ENCODE measurements around the gene ZNF362.

Gene ZNF362

GRCh38 chr1:33330906-33331305, 74.6 kb downstream of the ZNF362 start:
- no peak for DNase-seq

DNA sequence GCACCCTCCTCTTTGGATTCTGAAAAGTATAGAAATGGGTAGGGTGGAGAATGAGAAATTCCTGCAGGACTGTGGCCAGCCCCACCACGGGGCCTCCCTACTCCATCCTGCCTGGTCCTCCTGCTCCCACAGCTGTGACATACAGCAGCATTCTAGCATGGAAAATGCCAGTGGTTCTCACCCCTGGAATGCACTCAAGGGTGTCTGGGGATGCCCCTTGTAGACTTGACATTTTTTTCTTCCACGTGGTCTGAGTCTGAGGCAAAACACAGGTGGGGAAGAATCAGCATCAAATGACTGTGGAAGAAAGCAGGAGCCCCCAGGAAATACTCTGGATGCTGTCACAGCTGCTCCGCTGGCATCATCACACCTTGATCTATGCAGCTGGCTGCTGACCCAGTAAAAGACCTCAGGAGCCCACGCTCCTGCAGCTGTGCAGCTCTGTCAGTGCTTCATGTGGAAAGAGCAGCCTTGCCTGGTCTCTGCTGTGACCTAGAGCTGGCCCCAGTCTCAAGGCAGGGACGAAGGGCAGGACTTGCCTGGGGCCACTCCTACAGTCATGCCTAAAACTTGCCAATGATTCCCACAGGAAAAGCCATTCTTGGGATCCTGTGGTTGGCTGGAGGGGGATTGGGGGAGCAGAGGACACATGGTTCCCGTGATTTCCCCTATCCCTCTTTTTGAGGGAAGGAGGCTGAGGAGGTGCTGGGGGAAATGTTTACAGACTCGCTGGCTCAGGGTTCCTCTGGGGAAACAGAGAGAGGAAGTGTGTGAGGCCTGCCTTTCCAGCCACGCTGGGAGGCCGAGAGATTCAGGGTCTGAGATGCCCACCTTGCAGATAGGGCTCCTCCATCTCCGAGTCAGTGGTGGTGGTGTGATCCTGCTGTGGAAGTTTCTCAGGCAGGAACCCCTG, 75.4 kb downstream of the ZNF362 start:
- no peak for DNase-seq

GRCh38 chr1:33332357-33332789, 76.1 kb downstream of the ZNF362 start:
- DNase-seq, result no peak

DNA sequence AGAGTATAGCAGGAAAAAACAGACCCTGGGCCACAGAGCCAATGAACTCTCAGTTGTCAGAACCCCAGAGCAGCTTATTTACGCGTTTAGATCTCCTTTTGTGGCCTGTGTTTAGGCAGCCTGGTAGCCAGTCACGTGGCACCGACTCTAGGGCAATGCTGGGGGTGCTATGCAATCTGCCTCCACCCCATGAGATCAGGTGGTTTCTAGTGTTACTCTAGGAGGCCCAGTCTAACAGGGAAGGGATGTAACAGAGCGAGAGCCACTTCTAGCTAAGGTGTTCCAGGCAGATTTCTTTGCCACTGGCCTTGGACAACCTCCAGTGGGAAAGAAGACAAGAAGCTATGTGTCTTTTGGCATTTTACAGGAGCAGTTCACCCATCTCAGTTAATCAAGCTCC, 76.6 kb downstream of the ZNF362 start:
- no peak for DNase-seq

DNA sequence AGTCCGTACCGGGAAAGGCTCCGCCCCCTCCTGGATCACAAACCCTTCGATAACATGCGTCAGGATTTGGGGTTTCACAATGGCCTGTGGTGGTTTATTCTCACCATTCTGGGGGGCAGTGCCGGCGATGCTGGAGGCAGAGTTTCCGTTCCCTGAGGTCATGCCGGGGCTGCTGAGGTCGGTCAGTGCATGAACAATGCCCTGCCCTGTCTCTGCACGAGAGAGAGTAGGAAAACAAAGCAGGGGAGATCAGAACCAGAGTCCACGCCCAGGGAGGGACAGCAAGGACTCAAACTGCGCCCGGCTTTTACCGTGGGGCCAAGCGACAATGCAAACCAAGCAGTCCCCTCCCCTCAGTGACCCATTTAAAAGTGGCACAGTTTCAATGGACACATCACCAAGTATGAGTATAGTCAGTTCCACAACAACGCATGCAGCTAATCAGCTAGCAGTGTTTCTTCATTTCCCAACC, 77.8 kb downstream of the ZNF362 start:
- DNase-seq, result no peak

- DNase-seq, result no peak
Measured at GRCh38 chr1:33335020-33335419, 78.7 kb downstream of the ZNF362 start.

DNA sequence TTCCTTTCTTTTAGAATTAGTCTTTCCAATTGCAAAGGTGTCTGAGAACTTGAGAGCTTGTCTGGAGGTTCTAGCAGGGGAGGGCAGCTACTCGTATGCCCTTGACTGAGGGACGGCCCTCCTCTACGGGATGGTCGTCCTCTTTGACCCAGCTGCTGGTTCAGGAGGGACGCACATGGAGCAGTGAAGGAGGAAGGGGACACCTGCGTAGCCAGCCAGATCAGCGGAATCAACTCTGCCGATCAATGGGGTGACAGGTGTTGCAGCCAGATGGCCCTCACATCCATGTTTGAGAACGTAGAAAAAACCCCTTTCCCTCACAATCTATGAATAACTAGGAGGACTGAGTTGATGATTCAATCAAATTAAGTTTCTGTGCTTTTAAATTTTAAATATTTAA, 80.3 kb downstream of the ZNF362 start:
- no peak for DNase-seq

DNA sequence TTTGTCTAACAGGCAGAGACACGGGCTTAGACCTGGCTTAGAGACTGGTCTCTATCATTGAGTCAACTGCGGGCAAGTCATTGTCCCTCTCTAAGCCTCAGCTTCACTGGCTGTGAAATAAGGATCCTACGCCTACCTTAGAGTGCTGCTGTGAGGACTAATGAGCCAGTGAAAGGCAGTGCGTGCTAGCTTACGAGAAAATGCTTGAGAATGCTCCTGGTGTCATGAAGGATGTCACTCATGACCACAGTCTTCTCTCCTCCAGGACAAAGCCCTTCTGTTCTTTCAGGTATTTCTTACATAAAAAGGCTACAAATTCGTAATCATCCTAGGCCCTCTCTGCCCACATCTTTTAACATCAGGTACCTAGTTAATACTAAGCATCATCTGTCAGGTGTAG, 81.1 kb downstream of the ZNF362 start:
- no peak for DNase-seq

GRCh38 chr1:33338048-33338439, 81.8 kb downstream of the ZNF362 start:
- no peak for DNase-seq

- no peak for DNase-seq
Measured at GRCh38 chr1:33338440-33339211, 82.3 kb downstream of the ZNF362 start.

DNA sequence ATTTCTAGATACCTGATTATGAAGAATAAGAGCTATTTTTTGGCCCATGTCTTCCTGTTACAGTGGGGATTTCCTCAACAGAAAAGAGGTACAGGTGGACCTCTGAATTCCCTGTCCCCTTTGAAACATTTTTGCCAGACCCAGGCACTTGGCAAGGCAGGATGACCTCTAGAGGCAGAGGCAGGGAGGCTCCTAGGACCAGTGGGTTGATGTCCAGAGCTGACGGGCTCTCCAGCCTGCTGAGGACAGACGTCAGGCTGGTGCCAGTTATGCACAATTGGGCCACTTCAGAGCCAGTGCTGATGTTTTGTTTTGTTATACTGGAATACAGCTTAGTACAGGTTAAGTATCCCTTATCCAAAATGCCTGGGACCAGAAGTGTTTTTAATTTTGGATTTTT, 83.1 kb downstream of the ZNF362 start:
- no peak for DNase-seq

DNA sequence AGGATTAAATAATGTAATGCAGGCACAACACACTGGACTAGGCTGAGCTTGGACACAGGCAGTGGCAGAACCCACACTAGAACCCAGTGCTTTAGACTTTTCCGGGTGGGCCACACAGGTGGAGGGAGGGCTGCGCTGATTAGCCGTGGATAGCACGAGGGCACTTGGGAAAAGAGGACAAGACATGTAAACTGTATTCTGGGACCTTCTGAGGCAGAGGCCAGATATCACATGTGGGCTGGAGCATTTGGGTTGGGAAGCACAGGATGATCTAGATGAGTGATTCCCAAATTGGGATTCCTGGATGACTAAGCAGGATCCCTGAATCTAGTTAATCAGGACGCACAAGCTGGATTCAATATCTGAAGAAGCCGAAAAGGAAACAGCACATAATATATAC, 84.9 kb downstream of the ZNF362 start:
- DNase-seq, result no peak

DNA sequence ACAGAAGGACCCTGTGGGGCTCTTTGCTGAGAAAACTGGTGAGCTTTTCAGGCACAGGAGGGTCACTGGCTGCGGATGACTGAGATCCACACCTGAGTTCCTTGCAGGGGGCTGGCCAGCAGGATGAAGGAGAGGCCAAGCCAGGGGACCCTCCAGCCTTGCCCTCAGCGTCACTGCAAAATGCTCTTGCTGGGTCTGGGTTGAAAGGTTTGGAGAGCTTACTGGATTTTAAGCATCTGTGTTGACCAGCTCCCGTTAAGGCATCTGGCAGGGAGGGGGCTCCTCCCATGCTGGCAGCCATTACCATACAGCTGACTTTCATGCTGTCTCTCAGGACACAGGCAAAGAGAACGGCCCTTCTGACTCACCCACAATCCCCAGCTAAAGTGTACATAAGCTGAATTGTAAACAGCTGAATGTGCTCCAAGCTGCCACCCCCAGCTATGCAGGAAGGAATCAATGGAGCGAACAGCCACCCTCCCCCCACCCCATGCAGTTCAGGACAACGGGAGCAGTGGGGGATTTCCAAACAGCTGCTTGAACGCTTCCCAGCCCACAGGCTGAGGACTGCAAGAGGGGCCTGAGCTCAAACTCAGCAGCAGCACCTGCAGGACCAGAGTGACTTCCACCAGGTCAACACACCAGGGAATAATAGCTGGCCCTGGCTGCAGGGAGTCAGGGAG, 85.9 kb downstream of the ZNF362 start:
- no peak for DNase-seq

- DNase-seq, result no peak
Measured at GRCh38 chr1:33343539-33343938, 87.2 kb downstream of the ZNF362 start.

DNA sequence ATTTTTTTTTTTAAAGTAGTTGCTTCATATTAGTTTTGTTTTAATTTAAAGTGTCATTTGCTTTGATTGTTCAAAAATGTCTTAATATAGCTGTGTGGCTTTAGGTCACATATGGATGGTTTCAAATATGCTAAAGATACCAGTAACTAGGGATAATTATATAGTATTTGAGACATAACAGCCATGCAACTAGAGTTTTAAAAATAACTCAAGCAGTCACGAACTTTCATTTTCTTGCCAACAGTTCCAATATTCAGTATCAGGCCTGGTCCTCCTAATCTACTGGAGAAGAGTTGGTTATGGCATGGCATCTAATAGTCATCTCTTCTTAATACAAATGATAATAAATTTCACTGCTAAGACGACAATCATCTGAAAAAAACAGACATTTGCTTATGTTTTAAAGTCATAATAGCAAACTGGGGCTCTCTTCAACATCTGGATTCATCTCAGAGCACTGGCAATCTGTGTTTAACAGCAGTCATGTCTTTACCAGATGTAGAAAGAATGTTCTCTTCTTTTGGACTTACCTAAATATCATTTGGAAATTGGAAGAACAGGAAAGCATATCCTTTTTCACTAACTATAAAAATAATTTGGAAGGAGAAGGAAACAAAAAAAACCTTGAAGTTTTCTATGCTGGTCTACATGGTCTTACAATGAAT, 88.7 kb downstream of the ZNF362 start:
- no peak for DNase-seq

DNA sequence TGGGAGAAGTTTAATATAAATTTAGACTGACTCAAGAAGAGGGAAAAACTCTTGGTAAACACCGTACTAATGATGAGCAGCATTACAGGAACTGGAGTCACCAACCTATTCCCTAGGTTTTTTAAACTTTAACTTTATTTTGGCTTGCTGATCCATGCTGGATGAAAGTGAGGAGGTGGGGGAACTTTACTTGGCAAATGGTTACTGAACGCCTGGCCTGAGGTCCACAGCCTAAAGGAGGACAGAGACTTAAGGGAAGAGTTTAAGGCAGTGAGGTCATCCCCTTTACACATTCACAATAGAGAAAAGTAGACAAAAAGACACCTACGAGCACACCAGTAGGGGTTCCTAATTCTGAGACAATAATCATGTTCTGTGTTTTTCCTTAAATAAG, 90.2 kb downstream of the ZNF362 start:
- no peak for DNase-seq

DNA sequence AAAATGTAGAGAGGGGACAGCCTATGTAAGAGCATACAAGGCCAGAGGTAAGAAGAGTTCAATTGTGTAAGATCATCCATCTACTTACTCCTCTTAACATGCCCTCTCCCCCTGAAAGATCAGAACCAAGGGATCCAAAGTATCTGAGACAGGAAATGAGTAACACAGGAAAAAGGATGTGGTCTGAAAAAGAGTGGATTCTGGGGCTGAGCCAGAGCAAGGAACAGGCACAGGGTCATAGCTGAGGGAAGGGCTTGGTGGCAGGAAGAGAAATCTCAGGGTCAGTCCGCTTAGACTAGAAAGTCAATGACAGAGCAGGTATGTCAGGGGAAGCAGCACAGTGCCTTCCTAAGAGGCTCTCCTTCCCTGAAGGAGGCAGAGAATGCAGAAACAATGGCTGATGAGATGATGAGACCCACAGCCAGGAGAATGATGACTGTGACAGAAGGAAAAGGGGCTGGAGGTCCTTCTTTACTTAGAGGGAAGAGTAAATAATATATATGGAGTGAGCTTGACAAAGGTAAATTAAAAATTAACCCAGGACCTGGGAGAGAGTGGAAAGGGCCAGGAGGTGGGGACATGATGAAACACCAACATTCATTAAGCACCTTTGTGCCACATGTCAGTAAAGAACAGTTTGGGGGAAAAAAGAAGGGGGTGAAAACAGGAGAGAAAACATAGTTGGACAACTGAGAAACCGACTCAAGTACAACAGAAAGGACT, 90.8 kb downstream of the ZNF362 start:
- DNase-seq, result no peak

DNA sequence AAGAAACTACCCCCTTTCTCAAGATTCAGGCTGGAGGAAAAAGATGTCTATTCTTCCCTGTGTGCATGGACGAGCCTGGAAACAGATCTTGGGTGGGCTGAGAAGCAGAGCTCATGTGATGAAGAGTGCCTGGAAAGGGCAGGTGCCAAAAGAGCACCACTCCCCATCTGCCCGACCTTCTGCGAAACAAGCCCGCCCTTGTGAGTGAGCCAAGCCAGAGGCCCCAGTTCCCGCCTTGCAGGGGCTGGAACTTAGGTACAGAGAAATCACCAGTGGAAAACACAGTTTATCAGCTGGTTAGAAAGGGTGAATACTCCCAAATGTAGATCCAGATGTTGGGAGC, 91.3 kb downstream of the ZNF362 start:
- no peak for DNase-seq

DNA sequence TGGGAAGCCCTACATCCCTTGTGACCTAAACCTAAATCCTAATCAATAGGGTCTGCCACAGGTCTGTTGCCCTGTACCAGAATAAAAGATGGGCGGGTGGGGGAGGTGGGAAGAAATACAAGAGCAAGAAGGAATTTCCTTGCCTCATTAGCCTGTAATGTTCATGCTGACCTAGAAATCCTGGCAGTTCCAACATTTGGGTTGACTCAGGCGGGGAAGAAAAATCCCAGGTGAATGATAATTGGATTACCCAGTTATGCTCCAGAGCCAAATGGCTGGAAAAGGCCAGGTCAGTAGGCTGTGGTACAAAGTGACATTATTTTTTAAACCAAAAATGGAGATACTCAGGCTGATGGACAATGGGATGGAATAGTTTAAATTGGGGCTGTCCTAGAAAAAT, 91.9 kb downstream of the ZNF362 start:
- no peak for DNase-seq

- DNase-seq, result peak; percentile 27
Measured at GRCh38 chr1:33348676-33349080, 92.4 kb downstream of the ZNF362 start.

- peak; percentile 45 for DNase-seq
Measured at GRCh38 chr1:33349081-33349759, 92.9 kb downstream of the ZNF362 start.
